ENCODE data around the gene VAPB.

GRCh38 chr20:58360936-58361335, 28.1 kb upstream of the VAPB start:
- TF ChIP-seq CTCF (IDR thresholded peaks at IDR 0.05; ENCODE audit: insufficient read depth, low read depth, low read length) (no peak), EZH2 (IDR thresholded peaks at IDR 0.05; ENCODE audit: insufficient read depth, low read length) (no peak)
